GM19455 (cell line): Measurements from ENCODE around the gene TRNP1.
"Not testable (repeated sequence)": the region's sequence is repeated elsewhere in the genome, so short reads cannot be mapped to it uniquely, and the experiment has no call there.

Source experiments
- ATAC-seq: cut with Tn5 transposase; IDR thresholded peaks from one replicate; pipeline ENCODE4 v1.9.1; 2021; ENCODE audit not compliant: unreplicated experiment

The TRNP1 gene

GRCh38 chr1:26972390-26972789 lies 21.1 kb upstream of the TRNP1 start:
- no peak for ATAC-seq

GRCh38 chr1:26972821-26973220 lies 20.7 kb upstream of the TRNP1 start:
- ATAC-seq = no peak

GRCh38 chr1:26976621-26977510 lies 16.6 kb upstream of the TRNP1 start:
- ATAC-seq = no peak

GRCh38 chr1:26978901-26979300 lies 14.6 kb upstream of the TRNP1 start:
- ATAC-seq = no peak

GRCh38 chr1:26981146-26981846 lies 12.2 kb upstream of the TRNP1 start:
- ATAC-seq = no peak

GRCh38 chr1:26983863-26984262 lies 9.6 kb upstream of the TRNP1 start:
- ATAC-seq = no peak

GRCh38 chr1:26984291-26984690 lies 9.2 kb upstream of the TRNP1 start:
- ATAC-seq = no peak

- ATAC-seq = no peak
Measured at GRCh38 chr1:26986658-26987057, 6.8 kb upstream of the TRNP1 start.

- not testable (repeated sequence) for ATAC-seq
Measured at GRCh38 chr1:26989403-26990109, 3.9 kb upstream of the TRNP1 start.

- ATAC-seq = no peak
Measured at GRCh38 chr1:26991310-26992116, 2.0 kb upstream of the TRNP1 start.

GRCh38 chr1:26994020-26994786 lies 711 bp downstream of the TRNP1 start:
- ATAC-seq = no peak

GRCh38 chr1:26994787-26995517 lies 1.5 kb downstream of the TRNP1 start:
- ATAC-seq = no peak

GRCh38 chr1:26996024-26996423 lies 2.5 kb downstream of the TRNP1 start:
- no peak for ATAC-seq

- no peak for ATAC-seq
Measured at GRCh38 chr1:26996665-26997064, 3.2 kb downstream of the TRNP1 start.

GRCh38 chr1:26998429-26999300 lies 5.2 kb downstream of the TRNP1 start:
- no peak for ATAC-seq

- no peak for ATAC-seq
Measured at GRCh38 chr1:26999440-26999987, 6.0 kb downstream of the TRNP1 start.

- no peak for ATAC-seq
Measured at GRCh38 chr1:27000090-27000816, 6.8 kb downstream of the TRNP1 start.
